ENCODE data around the gene WDR64.
"Not testable (repeated sequence)": the region's sequence is repeated elsewhere in the genome, so short reads cannot be mapped to it uniquely, and the experiment has no call there.

WDR64 gene

GRCh38 chr1:241701483-241702295, 49.6 kb downstream of the WDR64 start:
- TF ChIP-seq ESRRG (CRISPR knock-in tag; IDR thresholded peaks at IDR 0.05), result no peak
- no peak for TF ChIP-seq OSR1 (CRISPR knock-in tag; IDR thresholded peaks at IDR 0.05)
- TF ChIP-seq ARNTL (CRISPR knock-in tag; IDR thresholded peaks at IDR 0.05; ENCODE audit: borderline replicate concordance, low read depth), result no peak
- TF ChIP-seq CSRNP3 (CRISPR knock-in tag; IDR thresholded peaks at IDR 0.05), result no peak
- no peak for TF ChIP-seq ZFP3 (CRISPR knock-in tag; IDR thresholded peaks at IDR 0.05)
- no peak for TF ChIP-seq ZFP30 (CRISPR knock-in tag; IDR thresholded peaks at IDR 0.05)
- no peak for ATAC-seq

DNA sequence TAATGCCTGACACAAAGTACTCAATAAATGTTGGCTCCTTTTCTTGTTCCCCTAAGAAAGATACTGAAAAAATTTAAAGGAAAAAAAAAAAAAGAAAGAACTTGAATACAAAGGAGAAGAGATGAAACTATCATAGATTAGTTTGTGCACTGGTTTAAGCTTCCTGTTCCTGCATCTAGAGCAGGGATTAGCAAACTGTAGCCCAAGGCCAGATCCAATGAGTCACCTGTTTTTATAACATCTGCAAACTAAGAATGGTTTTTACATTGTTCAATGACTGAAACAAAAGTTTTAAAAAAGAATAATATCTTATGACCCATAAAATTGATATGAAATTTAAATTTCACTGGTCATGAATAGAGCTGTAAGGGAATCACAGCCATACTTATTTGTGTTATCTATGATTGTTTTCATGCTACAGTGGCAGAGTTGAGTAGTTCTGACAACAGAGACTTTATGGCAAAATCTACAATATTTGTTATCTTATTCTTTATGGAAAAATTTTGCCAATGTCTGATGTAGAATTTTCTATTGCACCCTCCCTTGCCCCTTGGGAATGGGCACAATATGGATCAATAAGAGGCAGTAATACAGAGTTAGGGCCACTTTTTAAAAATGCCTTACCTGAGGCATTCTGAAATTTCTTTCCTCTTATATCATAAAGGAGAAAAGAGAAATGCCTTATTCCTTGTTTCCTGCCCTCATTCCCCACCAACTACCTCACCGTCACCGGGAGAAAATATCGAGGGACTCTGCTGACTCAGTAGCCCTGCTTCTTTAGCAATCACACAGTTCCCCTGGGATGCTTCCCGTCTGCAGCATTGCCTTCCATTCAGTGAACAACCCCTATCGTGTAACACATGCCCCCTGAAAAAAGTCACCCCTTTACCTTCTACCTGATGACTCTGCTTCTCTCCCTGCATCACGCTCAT, 50.6 kb downstream of the WDR64 start:
- ATAC-seq, result no peak
- no peak for TF ChIP-seq SNAI2 (CRISPR knock-in tag; IDR thresholded peaks at IDR 0.05)
- TF ChIP-seq BACH2 (CRISPR knock-in tag; IDR thresholded peaks at IDR 0.05; ENCODE audit: borderline replicate concordance), result no peak
- TF ChIP-seq TSHZ2 (CRISPR knock-in tag; IDR thresholded peaks at IDR 0.05), result no peak
- no peak for TF ChIP-seq ZC3H10 (CRISPR knock-in tag; IDR thresholded peaks at IDR 0.05)
- no peak for TF ChIP-seq OSR1 (CRISPR knock-in tag; IDR thresholded peaks at IDR 0.05)
- TF ChIP-seq, protein P1, sequence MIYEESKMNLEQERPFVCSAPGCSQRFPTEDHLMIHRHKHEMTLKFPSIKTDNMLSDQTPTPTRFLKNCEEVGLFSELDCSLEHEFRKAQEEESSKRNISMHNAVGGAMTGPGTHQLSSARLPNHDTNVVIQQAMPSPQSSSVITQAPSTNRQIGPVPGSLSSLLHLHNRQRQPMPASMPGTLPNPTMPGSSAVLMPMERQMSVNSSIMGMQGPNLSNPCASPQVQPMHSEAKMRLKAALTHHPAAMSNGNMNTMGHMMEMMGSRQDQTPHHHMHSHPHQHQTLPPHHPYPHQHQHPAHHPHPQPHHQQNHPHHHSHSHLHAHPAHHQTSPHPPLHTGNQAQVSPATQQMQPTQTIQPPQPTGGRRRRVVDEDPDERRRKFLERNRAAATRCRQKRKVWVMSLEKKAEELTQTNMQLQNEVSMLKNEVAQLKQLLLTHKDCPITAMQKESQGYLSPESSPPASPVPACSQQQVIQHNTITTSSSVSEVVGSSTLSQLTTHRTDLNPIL (CRISPR knock-in tag; IDR thresholded peaks at IDR 0.05; ENCODE audit: low read depth), result no peak
- TF ChIP-seq ZNF70 (CRISPR knock-in tag; IDR thresholded peaks at IDR 0.05), result no peak
- no peak for TF ChIP-seq ZNF8 (CRISPR knock-in tag; IDR thresholded peaks at IDR 0.05)
- TF ChIP-seq GLIS3 (CRISPR knock-in tag; IDR thresholded peaks at IDR 0.05), result no peak
- no peak for TF ChIP-seq ZFP30 (CRISPR knock-in tag; IDR thresholded peaks at IDR 0.05)
- TF ChIP-seq ISL1 (CRISPR knock-in tag; IDR thresholded peaks at IDR 0.05), result no peak
- no peak for TF ChIP-seq CSRNP3 (CRISPR knock-in tag; IDR thresholded peaks at IDR 0.05)
- no peak for TF ChIP-seq ZNF565 (CRISPR knock-in tag; conservative IDR thresholded peaks at IDR 0.05; ENCODE audit: low read depth)
- TF ChIP-seq RARB (CRISPR knock-in tag; IDR thresholded peaks at IDR 0.05), result no peak
- no peak for TF ChIP-seq CSDC2 (CRISPR knock-in tag; IDR thresholded peaks at IDR 0.05)
- TF ChIP-seq ZFP3 (CRISPR knock-in tag; IDR thresholded peaks at IDR 0.05), result no peak
- no peak for TF ChIP-seq POU6F1 (CRISPR knock-in tag; IDR thresholded peaks at IDR 0.05; ENCODE audit: borderline replicate concordance, low read depth)
- TF ChIP-seq TCF4 (CRISPR knock-in tag; IDR thresholded peaks at IDR 0.05; ENCODE audit: borderline replicate concordance), result no peak
- no peak for TF ChIP-seq ESRRG (CRISPR knock-in tag; IDR thresholded peaks at IDR 0.05)

DNA sequence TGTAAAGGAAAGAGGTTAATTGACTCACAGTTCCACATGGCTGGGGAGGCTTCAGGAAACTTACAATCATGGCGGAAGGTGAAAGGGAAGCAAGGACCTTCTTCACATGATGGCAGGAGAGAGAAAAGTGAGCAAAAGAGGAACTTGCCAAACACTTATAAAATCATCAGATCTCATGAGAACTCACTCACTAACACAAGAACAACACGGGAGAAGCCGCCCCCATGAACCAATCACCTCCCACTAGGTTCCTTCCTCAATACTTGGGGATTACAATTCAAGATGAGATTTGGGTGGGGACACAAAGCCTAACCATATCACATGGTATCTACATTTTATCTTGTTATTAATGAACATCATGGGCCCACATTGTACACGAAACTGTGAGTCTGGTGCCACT, 51.7 kb downstream of the WDR64 start:
- not testable (repeated sequence) for ATAC-seq
